Measurements from ENCODE around the gene IFRD2.
A peak's percentile ranks its signal among the peaks of the same experiment; 100 is the strongest.

Gene IFRD2

DNA sequence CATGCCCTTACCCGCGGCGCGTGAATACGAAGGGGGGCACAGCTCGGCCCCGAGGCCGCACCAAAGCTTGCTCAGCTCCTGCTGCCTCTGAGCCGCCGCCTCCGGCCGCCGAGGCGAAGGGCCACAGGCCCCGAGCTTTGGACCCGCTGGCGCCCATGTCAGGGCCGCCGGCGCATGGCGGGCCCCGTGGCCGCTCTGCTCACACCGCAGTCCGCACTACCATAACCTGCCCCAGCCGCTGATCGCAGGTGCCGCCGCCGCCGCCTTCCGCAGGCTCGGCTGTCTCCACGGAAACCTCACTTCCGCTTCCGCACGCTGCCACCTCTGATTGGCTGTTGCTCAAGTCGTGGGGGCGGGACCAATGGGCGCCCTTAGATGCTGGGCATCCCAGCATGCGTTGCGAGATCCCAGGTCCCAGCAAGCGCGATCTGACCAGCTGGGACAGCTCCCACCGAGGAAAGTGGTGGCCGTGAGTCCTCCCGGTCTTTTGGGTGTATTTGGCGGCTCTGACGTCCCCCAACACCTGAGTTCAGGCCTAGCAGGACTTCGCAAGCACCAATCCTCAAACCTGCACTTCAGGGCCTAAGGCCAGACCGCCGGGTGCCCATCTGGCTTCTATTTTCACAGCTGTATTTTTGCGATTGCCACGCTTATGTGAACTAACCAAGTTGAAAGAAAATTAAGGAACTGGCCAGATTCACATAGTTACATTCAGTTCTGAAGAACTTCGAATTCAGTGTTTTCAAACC, 35.9 kb upstream of the IFRD2 start, which contains the start of gene TUSC2:
Gene TUSC2 (minus strand): TSS at position 281 of the 749 bp plus-strand sequence. CDS start 124 bp downstream, at position 157.
- H3K4me3 ChIP-seq (ENCODE audit: low read depth, low read length): peak within 1 kb of the TSS; percentile 92
- peak; percentile 98 for DNase-seq (ENCODE audit: low read depth)
- TF ChIP-seq CTCF (IDR thresholded peaks at IDR 0.05; ENCODE audit: insufficient read depth, low read depth, low read length, missing control alignments): no peak

GRCh38 chr3:50327129-50327528, 34.9 kb upstream of the IFRD2 start:
- no peak for TF ChIP-seq CTCF (IDR thresholded peaks at IDR 0.05; ENCODE audit: insufficient read depth, low read depth, low read length, missing control alignments)

DNA sequence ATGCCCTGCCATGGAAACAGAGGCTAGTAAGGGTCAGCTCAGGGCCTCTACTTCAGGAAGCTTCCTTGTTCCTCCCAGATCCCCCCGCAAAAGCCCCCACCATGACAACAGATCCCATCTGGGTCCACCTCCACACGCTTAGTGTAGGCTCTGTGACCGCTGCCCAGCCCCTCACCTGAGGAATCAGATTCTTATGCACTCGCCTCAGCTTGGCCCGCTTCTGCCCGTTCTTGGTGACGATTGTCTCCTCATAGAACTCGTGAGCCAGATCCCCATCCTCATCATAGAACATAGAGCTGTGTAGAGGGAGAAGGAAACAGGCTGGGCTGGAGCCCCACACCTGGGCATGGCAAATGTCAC, 33.9 kb upstream of the IFRD2 start:
- no peak overlapping the region for H3K4me3 ChIP-seq (ENCODE audit: low read depth, low read length)
- TF ChIP-seq CTCF (IDR thresholded peaks at IDR 0.05; ENCODE audit: insufficient read depth, low read depth, low read length, missing control alignments): no peak

More at GRCh38 chr3:50327129-50327528, 34.9 kb upstream of the IFRD2 start:
- DNase-seq (ENCODE audit: low read depth): no peak
- peak overlapping the region; percentile 92 for H3K4me3 ChIP-seq (ENCODE audit: low read depth, low read length)

DNA sequence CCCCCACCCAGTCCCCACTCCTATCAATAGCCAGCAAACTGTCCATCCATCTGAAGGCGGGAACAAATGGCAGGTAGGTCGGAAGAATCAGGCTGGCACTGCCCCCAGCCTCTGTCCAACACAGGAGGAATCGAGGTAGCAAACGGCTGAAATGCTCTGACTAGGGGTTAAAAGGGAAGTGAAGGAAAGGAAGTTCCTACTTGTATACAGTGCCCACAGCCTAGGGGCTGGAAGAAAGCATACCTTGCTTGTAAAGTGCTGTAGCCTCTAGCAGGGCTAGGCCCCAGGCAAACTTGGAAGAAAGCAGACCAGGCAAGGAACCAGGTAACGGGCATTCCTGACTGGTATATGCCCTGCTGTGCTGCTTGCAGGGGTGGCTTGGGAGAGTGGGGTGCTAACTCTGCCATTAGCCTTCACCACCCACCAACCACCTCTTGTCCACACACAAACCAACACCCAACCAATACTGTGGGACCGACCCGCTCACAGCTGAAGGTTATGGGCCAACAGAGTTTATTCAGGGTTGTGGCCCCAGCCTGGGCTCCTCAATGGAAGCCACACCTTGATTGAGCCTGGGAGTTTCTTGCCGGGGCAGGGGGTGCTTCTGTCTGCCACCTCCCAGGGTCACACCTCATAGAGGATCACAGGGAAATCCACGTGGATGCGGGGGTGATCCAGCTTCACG, 33.4 kb upstream of the IFRD2 start:
- DNase-seq (ENCODE audit: low read depth): no peak
- TF ChIP-seq CTCF (IDR thresholded peaks at IDR 0.05; ENCODE audit: insufficient read depth, low read depth, low read length, missing control alignments): no peak
- H3K4me3 ChIP-seq (ENCODE audit: low read depth, low read length): no peak overlapping the region

More for the DNA sequence above, 33.9 kb upstream of the IFRD2 start:
- DNase-seq (ENCODE audit: low read depth): no peak

DNA sequence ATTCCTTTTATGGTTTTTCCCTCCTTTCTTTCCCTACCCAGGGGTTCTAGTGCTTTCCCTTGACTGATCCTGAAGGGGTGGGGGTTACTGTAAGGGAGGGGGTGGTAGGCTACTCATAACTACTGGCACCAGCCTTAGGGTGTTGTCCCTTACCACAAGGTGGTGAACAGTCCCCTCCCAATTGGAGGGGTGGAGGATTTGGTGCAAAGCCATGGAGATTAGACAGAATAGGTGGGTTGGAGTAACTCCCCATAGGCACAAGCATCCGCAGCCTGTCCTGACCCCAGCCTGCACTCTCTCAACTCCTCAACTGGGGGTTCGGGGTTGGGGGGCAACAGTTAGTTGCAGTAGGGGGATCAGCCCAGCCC, 32.9 kb upstream of the IFRD2 start:
- no peak overlapping the region for H3K4me3 ChIP-seq (ENCODE audit: low read depth, low read length)
- no peak for TF ChIP-seq CTCF (IDR thresholded peaks at IDR 0.05; ENCODE audit: insufficient read depth, low read depth, low read length, missing control alignments)
- no peak for DNase-seq (ENCODE audit: low read depth)

GRCh38 chr3:50324351-50325112, 32.3 kb upstream of the IFRD2 start:
- DNase-seq (ENCODE audit: low read depth): peak; percentile 72
- peak; percentile 81 for TF ChIP-seq CTCF (IDR thresholded peaks at IDR 0.05; ENCODE audit: insufficient read depth, low read depth, low read length, missing control alignments)
- H3K4me3 ChIP-seq (ENCODE audit: low read depth, low read length): no peak overlapping the region
